H9 (cell line): Measurements from ENCODE around the gene DOCK2. TPM values are rescaled to one million over a fixed set of nuclear protein-coding genes. Genes with fewer than 3 reads are reported as not detected.

Experiments used
- DNase-seq: peaks from one replicate; pipeline ENCODE4 v3.0.0-alpha.2; 2017
- H2AFZ ChIP-seq: one replicate; pipeline ENCODE4 v1.6.1; 2013; ENCODE audit warnings: mild to moderate bottlenecking, low read length, control low read depth, moderate library complexity
- H2AK5ac ChIP-seq: 2 replicates; pipeline ENCODE4 v1.6.1; 2013; ENCODE audit warnings: low read length, control low read depth, mixed read lengths; ENCODE audit not compliant: insufficient read length
- H2BK120ac ChIP-seq: one replicate; pipeline ENCODE4 v1.6.1; 2013; ENCODE audit warnings: low read depth, mild to moderate bottlenecking, low read length, control low read depth, inconsistent platforms; ENCODE audit not compliant: poor library complexity, severe bottlenecking
- H2BK12ac ChIP-seq: 2 replicates; pipeline ENCODE4 v1.6.1; 2013; ENCODE audit warnings: low read length, control low read depth, mixed read lengths, low read depth; ENCODE audit not compliant: insufficient read length
- H2BK15ac ChIP-seq: 2 replicates; pipeline ENCODE4 v1.6.1; 2013; ENCODE audit warnings: low read depth, low read length, control low read depth
- H2BK20ac ChIP-seq: one replicate; pipeline ENCODE4 v1.6.1; 2013; ENCODE audit warnings: low read depth, mild to moderate bottlenecking, low read length, control low read depth, inconsistent platforms; ENCODE audit not compliant: poor library complexity, severe bottlenecking
- H2BK5ac ChIP-seq: 2 replicates; pipeline ENCODE4 v1.6.1; 2013; ENCODE audit warnings: low read length, control low read depth, mixed read lengths; ENCODE audit not compliant: insufficient read length
- H3K14ac ChIP-seq: 2 replicates; pipeline ENCODE4 v1.6.1; 2013; ENCODE audit warnings: low read length, control low read depth; ENCODE audit not compliant: insufficient read depth
- H3K18ac ChIP-seq: 2 replicates; pipeline ENCODE4 v1.6.1; 2013; ENCODE audit warnings: low read depth, mild to moderate bottlenecking, mixed read lengths, low read length, control low read depth; ENCODE audit not compliant: insufficient read length
- H3K23ac ChIP-seq: 2 replicates; pipeline ENCODE4 v1.6.1; 2013; ENCODE audit warnings: low read length, control low read depth, mixed read lengths, low read depth; ENCODE audit not compliant: insufficient read length
- H3K23me2 ChIP-seq: 2 replicates; pipeline ENCODE4 v1.6.1; 2013; ENCODE audit warnings: low read depth, mild to moderate bottlenecking, mixed read lengths, low read length, control low read depth; ENCODE audit not compliant: insufficient read length, poor library complexity, severe bottlenecking
- H3K27ac ChIP-seq: 2 replicates; pipeline ENCODE4 v1.5.1; 2013; ENCODE audit warnings: low read length, control low read depth, mixed read lengths, low read depth; ENCODE audit not compliant: insufficient read length
- H3K27me3 ChIP-seq: 2 replicates; pipeline ENCODE4 v1.6.1; 2013; ENCODE audit warnings: low read length, control low read depth, inconsistent platforms; ENCODE audit not compliant: insufficient read depth
- H3K4ac ChIP-seq: 2 replicates; pipeline ENCODE4 v1.6.1; 2013; ENCODE audit warnings: low read depth, mild to moderate bottlenecking, control low read depth, inconsistent platforms, low read length, moderate library complexity
- H3K4me1 ChIP-seq: 2 replicates; pipeline ENCODE4 v1.6.1; 2013; ENCODE audit warnings: low read length, control low read depth, inconsistent platforms; ENCODE audit not compliant: insufficient read depth
- H3K4me2 ChIP-seq: 2 replicates; pipeline ENCODE4 v1.6.1; 2013; ENCODE audit warnings: low read length, control low read depth, mixed read lengths; ENCODE audit not compliant: insufficient read length, insufficient read depth
- H3K56ac ChIP-seq: 2 replicates; pipeline ENCODE4 v1.6.1; 2013; ENCODE audit warnings: low read depth, mild to moderate bottlenecking, mixed read lengths, low read length, control low read depth; ENCODE audit not compliant: insufficient read length
- H3K79me1 ChIP-seq: 2 replicates; pipeline ENCODE4 v1.6.1; 2013; ENCODE audit warnings: low read depth, mild to moderate bottlenecking, moderate library complexity, low read length, control low read depth, inconsistent platforms; ENCODE audit not compliant: insufficient read depth, poor library complexity, severe bottlenecking
- H3K79me2 ChIP-seq: 2 replicates; pipeline ENCODE4 v1.6.1; 2013; ENCODE audit warnings: low read length, control low read depth, inconsistent platforms; ENCODE audit not compliant: insufficient read depth
- H3K9ac ChIP-seq: 2 replicates; pipeline ENCODE4 v1.6.1; 2013; ENCODE audit warnings: low read length, control low read depth, mixed read lengths; ENCODE audit not compliant: insufficient read length; ENCODE audit errors: extremely low read depth
- H3K9me3 ChIP-seq: one replicate; pipeline ENCODE4 v1.6.1; 2013; ENCODE audit warnings: low read depth, low read length, inconsistent platforms; ENCODE audit not compliant: control insufficient read depth
- H3T11ph ChIP-seq: one replicate; pipeline ENCODE4 v1.6.1; 2013; ENCODE audit warnings: mild to moderate bottlenecking, low read length, control low read depth, inconsistent platforms
- H4K20me1 ChIP-seq: one replicate; pipeline ENCODE4 v1.6.1; 2013; ENCODE audit not compliant: control insufficient read depth, insufficient read length, insufficient read depth
- H4K5ac ChIP-seq: 2 replicates; pipeline ENCODE4 v1.6.1; 2013; ENCODE audit warnings: low read depth, mild to moderate bottlenecking, mixed read lengths, low read length, control low read depth; ENCODE audit not compliant: insufficient read length
- H4K8ac ChIP-seq: replicated peaks from 2 replicates; pipeline ENCODE4 v1.6.1; 2013; ENCODE audit warnings: low read length, control low read depth, mixed read lengths, low read depth; ENCODE audit not compliant: insufficient read length
- H4K91ac ChIP-seq: 2 replicates; pipeline ENCODE4 v1.6.1; 2013; ENCODE audit warnings: low read depth, mild to moderate bottlenecking, moderate library complexity, mixed read lengths, low read length, control low read depth; ENCODE audit not compliant: insufficient read length
- H3K27ac Mint-ChIP-seq, 3 experiments: 2 replicates in 2 of 3; 3 replicates in 1 of 3; pipeline ENCODE4 v1.8.0; 2020 to 2021; ENCODE audit warnings: mixed read lengths in 3 of 3, mild to moderate bottlenecking in 1 of 3, moderate library complexity in 1 of 3
- H3K27me3 Mint-ChIP-seq: 2 replicates; pipeline ENCODE4 v1.8.0; 2021; ENCODE audit warnings: low read depth, mild to moderate bottlenecking, moderate library complexity, mixed read lengths
- H3K36me3 Mint-ChIP-seq, 3 experiments: 2 replicates in 2 of 3; 3 replicates in 1 of 3; pipeline ENCODE4 v1.8.0; 2020 to 2021; ENCODE audit warnings: low read depth in 3 of 3, mixed read lengths in 3 of 3; ENCODE audit not compliant: insufficient read depth in 1 of 3
- H3K4me1 Mint-ChIP-seq, 2 experiments: 2 replicates each; pipeline ENCODE4 v1.8.0; 2020; ENCODE audit warnings: mixed read lengths in 2 of 2
- H3K4me3 Mint-ChIP-seq, 2 experiments: 2 replicates in 1 of 2; 3 replicates in 1 of 2; pipeline ENCODE4 v1.8.0; 2020 to 2021; ENCODE audit warnings: mild to moderate bottlenecking in 2 of 2, mixed read lengths in 2 of 2, moderate library complexity in 1 of 2
- H3K9me3 Mint-ChIP-seq, 2 experiments: 2 replicates in 1 of 2; 3 replicates in 1 of 2; pipeline ENCODE4 v1.8.0; 2020; ENCODE audit warnings: mild to moderate bottlenecking in 2 of 2, mixed read lengths in 2 of 2, moderate library complexity in 1 of 2
- CTCF ChIP-seq: fragments of 200-600 bp; sonication (generic); conservative IDR thresholded peaks from 3 replicates; pipeline ENCODE4 v1.8.0; 2021; ENCODE audit warnings: antibody characterized with exemption, mild to moderate bottlenecking
- WGBS: extraction: QIAGEN DNeasy Blood & Tissue Kit; methylation state at CpG from one replicate; pipeline ENCODE4 v1.1.7; 2013; ENCODE audit warnings: missing lambda C conversion rate, low lambda C conversion rate, mixed read lengths; ENCODE audit not compliant: insufficient read length; ENCODE audit errors: extremely low coverage; 5-methylcytosine and 5-hydroxymethylcytosine counted together
- total RNA-seq: library from RNA; stranded (reverse); gene quantifications from 2 replicates; pipeline ENCODE4 v1.2.1, GENCODE V29; 2021

Gene DOCK2
- total RNA-seq, 1 experiment from 2014 or later, result 7.8 TPM

DNA sequence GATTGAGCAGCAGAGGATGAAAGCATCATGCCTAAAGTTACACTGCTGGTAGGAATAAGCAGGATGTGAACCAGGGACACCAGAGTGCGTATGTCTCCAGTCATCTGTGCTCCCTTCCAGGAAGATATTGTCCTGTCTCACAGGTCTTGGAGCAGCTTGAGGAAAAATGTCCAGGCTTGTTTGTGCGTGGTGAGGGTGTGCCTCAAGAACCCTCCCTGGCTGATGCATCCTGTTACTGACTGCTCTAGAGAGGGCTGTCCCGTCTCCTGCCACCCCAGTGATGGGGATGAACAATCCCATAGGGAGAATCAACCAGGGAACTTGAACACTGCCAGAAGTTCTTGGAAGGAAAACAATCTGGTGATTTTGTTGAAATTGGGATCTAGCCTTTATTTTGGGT is 211.2 kb downstream of the DOCK2 start:
- peaks cover 23% of the 10 kb centered on the region in 2 experiments for H3K9me3 Mint-ChIP-seq
- Histone ChIP-seq H3K9me3 (peaks cover 7% of the 10 kb centered on the region), H3T11ph (no peak overlapping the region), H2BK12ac (no peak overlapping the region), H3K23ac (no peak overlapping the region), H3K56ac (no peak overlapping the region), H3K14ac (no peak overlapping the region), H2BK5ac (no peak overlapping the region), H4K91ac (no peak overlapping the region), H3K27me3 (no peaks in the 10 kb centered on the region), H4K5ac (no peak overlapping the region), H3K4ac (no peak overlapping the region), H4K20me1 (no peaks in the 10 kb centered on the region), H3K4me2 (no peak overlapping the region), H2BK15ac (no peak overlapping the region), H2BK20ac (no peak overlapping the region), H3K27ac (no peak overlapping the region), H2AFZ (no peak overlapping the region), H3K9ac (no peak overlapping the region), H2AK5ac (no peak overlapping the region), H3K79me2 (no peaks in the 10 kb centered on the region), H3K4me1 (no peaks in the 10 kb centered on the region), H4K8ac (no peak overlapping the region), H3K79me1 (no peaks in the 10 kb centered on the region), H3K18ac (no peak overlapping the region), H3K23me2 (no peaks in the 10 kb centered on the region), H2BK120ac (no peak overlapping the region)
- no CpG with 5 or more reads among the region's 3 CpGs for WGBS
- no peak overlapping the region for H3K27ac Mint-ChIP-seq
- no peaks in the 10 kb centered on the region; the same call in 1 of the 2 replicates for H3K27me3 Mint-ChIP-seq
- H3K4me1 Mint-ChIP-seq, result peaks cover 0 to 7% of the 10 kb centered on the region in 2 experiments; a peak in 1 of 4 replicates
- H3K4me3 Mint-ChIP-seq, result no peak overlapping the region
- no peak for DNase-seq
- TF ChIP-seq CTCF, result no peak
- H3K36me3 Mint-ChIP-seq, result peaks cover 6 to 15% (median 13%) of the 10 kb centered on the region in 3 experiments; a peak in 6 of 7 replicates
